ENCODE data around the gene CCND3. TPM values are rescaled to one million over a fixed set of nuclear protein-coding genes. Genes with fewer than 3 reads are reported as not detected.

CCND3 gene
- total and polyA plus RNA-seq, 2 of the 13 experiments (the other 11 are each of a cell fraction or from before 2014, with no cell fraction given) = 4.3 to 7.2 TPM

GRCh38 chr6:41895300-41896233, 46.0 kb downstream of the CCND3 start, which contains the start of gene USP49 (continued):
- no peak for TF ChIP-seq ZXDC (CRISPR knock-in tag; IDR thresholded peaks at IDR 0.05)
- peak; percentile 26; the same call in 1 of the 2 replicates for TF ChIP-seq NR2F6 (IDR thresholded peaks at IDR 0.05)
- no peak; the same call in 1 of the 2 replicates for TF ChIP-seq NR2F6 (CRISPR knock-in tag; IDR thresholded peaks at IDR 0.05)
- peak; percentile 90 for TF ChIP-seq TFAP4 (IDR thresholded peaks at IDR 0.05; ENCODE audit: borderline replicate concordance, low read depth)
- TF ChIP-seq ZGPAT (CRISPR knock-in tag; IDR thresholded peaks at IDR 0.05) = 0 out of 2 replicates have a peak, but pooled peaks have one; percentile 13
- TF ChIP-seq SPEN (CRISPR knock-in tag; IDR thresholded peaks at IDR 0.05; ENCODE audit: low read depth) = peak; percentile 69
- TF ChIP-seq DNMT3B (CRISPR knock-in tag; conservative IDR thresholded peaks at IDR 0.05) = no peak
- TF ChIP-seq ZNF543 (CRISPR knock-in tag; IDR thresholded peaks at IDR 0.05) = no peak
- TF ChIP-seq ZFP36L2 (CRISPR knock-in tag; IDR thresholded peaks at IDR 0.05) = no peak
- 0 out of 2 replicates have a peak, but pooled peaks have one; percentile 36 for TF ChIP-seq CHD2 (IDR thresholded peaks at IDR 0.05; ENCODE audit: low read depth, low read length)
- TF ChIP-seq HNRNPH1 (optimal IDR thresholded peaks at IDR 0.05; ENCODE audit: low read depth, low read length) = peak; percentile 84
- TF ChIP-seq ARNT2 (CRISPR knock-in tag; IDR thresholded peaks at IDR 0.05; ENCODE audit: low read depth) = peak; percentile 48; the same call in 1 of the 2 replicates
- no peak for TF ChIP-seq ZNF24 (IDR thresholded peaks at IDR 0.05)
- TF ChIP-seq HMG20B (CRISPR knock-in tag; conservative IDR thresholded peaks at IDR 0.05) = no peak
- no peak for TF ChIP-seq ZNF501 (CRISPR knock-in tag; IDR thresholded peaks at IDR 0.05)
- TF ChIP-seq ZNF703 (CRISPR knock-in tag; IDR thresholded peaks at IDR 0.05; ENCODE audit: borderline replicate concordance) = no peak
- TF ChIP-seq E2F5 (CRISPR knock-in tag; conservative IDR thresholded peaks at IDR 0.05) = no peak
- 0 out of 2 replicates have a peak, but pooled peaks have one; percentile 39 for TF ChIP-seq ZNF547 (CRISPR knock-in tag; IDR thresholded peaks at IDR 0.05)
- TF ChIP-seq ZNF737 (CRISPR knock-in tag; IDR thresholded peaks at IDR 0.05; ENCODE audit: borderline replicate concordance) = no peak
- TF ChIP-seq ATM (IDR thresholded peaks at IDR 0.05; ENCODE audit: borderline replicate concordance) = no peak
- no peak for TF ChIP-seq ZNF615 (CRISPR knock-in tag; IDR thresholded peaks at IDR 0.05; ENCODE audit: borderline replicate concordance)
- no peak for TF ChIP-seq SNAPC5 (CRISPR knock-in tag; IDR thresholded peaks at IDR 0.05; ENCODE audit: borderline replicate concordance)
